GM18868 (cell line): Measurements from ENCODE around the gene DNAJC15.
"Not testable (repeated sequence)": the region's sequence is repeated elsewhere in the genome, so short reads cannot be mapped to it uniquely, and the experiment has no call there.

Experiments used
- ATAC-seq: cut with Tn5 transposase; IDR thresholded peaks from one replicate; pipeline ENCODE4 v1.9.1; 2021; ENCODE audit warnings: mild to moderate bottlenecking, moderate library complexity; ENCODE audit not compliant: unreplicated experiment

The DNAJC15 gene

DNA sequence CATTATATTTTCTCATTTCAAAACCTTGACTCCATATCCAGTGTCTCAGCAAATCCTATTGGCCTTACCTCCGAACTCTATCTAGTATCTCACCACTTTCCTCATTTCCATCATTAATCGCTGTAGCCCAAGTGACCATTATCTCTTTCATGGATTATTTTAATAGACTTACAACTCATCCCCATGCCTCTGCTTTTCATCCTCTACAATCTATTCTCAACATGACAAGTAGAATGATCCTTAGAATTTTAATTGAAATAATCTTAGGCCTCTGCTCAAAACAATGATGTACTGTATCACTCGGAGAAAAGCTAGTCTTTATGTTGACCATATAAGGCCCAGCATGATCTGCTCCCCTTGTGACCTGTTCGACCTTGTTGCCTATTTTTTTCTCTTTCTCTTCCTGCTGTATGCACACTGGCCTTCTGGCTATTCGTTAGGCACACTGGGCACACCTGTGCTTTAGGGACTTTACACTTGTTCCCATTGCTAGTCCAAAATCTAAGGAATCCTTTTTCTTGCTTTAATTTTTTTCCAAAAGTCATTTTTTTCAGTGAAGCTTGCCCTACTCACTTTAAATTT is 21.4 kb downstream of the DNAJC15 start:
- ATAC-seq, result no peak

DNA sequence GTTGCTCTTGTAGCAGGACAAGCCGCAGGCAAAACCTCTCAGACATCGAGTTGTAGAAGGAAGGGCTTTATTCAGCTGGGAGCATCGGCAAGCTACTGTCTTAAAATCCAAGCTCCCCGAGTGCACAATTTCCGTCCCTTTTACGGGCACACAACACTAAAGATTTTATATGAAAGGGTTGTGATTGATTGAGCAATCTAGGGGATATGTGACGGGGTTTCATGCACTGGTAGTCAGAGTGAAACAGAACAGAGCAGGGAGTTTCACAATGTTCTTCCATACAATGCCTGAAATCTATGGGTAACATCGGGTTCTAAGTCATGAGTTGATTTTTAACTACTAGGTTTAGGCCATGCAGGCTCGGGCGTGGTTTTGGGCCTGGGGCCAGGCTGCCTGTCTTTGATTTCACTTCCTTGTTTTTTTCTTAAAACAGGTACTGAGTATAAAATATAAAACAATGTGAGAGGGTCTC is 22.0 kb downstream of the DNAJC15 start:
- not testable (repeated sequence) for ATAC-seq

- no peak for ATAC-seq
These were observed 22.9 kb downstream of the DNAJC15 start for GRCh38 chr13:43046259-43046658.

DNA sequence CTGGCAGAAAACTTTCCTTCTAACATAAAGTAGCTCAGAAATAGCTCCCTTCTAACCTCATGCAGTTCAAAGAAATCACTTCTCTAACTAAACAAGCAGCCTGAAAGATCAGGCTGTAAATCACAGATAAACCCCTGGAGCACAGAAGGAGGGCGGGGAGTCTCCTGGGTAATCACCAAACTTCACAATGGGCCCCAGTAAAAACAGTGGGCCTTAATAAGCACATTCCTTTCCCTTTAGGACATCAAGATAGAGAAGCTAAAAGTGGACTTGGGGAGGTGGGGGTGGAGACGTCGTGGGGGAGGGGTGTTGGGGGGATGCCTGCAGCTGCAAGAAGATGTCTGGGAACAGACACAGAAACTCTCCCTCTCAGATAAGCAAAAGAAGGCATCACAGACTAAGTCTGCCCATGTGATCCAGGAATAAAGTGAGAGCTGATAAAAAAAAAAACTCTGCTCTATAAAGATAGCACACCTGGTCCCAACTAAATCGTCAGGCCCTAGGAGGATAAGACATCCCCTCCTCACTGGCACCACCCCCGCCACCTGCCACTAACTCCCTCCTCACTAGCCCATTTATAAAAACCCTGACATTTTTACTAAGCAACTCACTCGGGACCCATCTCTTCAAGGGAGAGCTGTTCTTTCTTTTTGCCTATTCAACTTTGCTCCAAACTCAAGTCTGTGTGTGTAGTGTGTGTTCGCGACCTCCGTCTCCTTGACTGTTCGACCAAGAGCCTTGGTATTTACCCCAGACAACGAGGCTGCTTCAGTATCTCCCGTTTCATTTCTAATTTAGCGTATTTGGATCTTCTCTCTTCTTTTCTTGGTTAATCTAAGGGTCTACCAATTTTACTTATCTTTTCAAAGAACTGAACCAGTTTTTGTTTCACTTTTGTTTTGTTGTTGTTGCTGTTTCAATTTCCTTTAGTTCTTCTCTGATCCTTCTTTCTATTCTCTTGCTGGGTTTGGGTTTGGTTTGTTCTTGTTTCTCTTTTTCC is 31.7 kb downstream of the DNAJC15 start:
- ATAC-seq, result peak; percentile 47

DNA sequence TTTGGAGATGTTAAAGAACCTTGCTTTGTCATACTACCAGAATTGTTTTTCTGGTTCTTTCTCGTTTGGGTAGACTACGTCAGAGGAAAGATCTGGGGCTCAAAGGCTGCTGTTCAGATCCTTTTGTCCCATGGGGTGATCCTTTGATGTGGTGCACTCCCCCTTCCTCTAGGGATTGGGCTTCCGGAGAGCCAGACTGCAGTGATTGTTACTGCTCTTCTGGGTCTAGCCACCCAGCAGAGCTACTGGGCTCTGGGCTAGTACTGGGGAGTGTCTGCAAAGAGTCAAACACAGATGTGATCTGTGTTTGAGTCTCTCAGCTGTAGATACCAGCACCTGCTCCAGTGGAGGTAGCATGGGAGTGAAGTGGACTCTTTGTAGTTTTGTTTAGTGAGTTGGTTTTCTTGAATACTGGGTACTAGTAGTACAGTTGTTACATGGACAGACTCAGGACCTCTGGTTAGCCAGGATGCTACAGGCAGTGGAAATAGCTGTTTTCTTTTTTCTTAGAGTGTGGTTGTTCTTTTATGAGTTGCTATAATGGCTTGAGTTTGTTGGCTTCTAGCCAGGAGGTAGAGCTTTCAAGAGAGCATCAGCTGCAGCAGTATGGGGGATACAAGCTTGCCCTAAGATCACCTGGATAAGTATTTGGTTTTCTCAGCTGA is 34.4 kb downstream of the DNAJC15 start:
- ATAC-seq, result no peak

DNA sequence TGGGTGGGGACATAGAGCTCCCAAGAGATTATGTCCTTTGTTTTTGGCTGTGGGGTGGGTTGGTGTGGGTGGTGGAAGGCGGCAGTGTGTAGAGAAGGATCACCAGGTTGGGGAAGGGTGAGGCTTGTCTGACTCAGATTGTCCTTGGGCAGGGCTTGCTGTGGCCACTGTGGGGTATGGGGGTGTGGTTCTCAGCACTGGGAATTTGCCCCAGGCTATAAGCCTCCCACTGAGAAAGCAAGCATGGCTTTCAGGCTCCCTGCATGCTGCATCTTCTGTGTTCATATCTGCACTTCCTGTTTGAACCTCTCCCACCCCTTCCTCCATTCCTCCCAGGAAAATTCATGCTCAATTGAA is 34.9 kb downstream of the DNAJC15 start:
- no peak for ATAC-seq

- ATAC-seq, result no peak
These were observed 35.4 kb downstream of the DNAJC15 start for GRCh38 chr13:43058831-43059230.

DNA sequence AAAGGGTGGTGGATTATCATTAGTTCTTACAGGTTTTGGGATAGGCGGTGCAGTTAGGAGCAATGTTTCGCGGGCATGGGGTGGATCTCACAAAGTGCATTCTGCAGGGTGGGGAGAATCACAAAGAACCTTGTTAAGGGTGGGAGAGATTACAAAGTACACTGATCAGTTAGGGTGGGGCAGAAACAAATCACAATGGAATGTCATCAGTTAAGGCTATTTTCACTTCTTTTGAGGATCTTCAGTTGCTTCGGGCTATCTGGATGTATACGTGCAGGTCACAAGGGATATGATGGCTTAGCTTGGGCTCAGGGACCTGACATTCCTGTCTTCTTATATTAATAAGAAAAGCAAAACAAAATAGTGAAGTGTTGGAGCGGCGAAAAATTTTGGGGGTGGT is 36.4 kb downstream of the DNAJC15 start:
- ATAC-seq, result not testable (repeated sequence)

- not testable (repeated sequence) for ATAC-seq
These were observed 37.4 kb downstream of the DNAJC15 start for GRCh38 chr13:43060806-43061205.

DNA sequence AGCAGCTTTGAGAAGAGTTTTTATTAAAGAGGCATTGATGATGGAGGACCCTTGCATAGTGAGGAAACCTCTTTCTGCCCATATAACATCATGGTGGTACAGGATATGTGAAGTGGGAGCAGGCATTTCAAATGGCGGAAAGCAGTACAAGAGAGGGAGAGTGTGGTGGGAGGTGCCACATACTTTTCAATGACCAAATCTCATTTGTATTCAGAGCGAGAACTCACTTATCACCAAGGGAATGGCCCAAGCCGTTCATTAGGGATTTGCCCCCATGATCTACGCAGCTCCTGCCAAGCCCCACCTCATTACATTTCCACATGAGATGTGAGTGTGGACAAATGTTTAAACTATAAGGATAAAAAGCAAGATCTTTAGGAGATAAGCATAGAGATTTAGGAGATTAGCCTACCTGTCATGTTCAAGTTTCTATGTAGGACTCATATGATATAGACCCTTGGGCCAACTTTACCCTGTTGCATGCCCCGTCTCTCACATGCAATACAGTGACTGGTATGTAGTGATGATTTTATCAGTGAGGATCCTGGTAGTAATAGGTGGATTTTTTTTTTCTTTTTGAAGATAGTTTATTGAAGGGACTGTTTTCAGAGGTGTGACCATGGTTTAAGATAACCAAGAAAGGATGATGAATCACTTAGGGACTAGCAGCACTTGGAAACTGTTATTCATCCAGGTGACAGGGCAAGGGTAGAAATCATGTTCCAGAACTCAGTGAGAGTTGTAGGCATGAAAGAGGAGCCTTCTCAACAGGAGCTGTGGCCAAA is 38.3 kb downstream of the DNAJC15 start:
- no peak for ATAC-seq

GRCh38 chr13:43071824-43072223 is 48.4 kb downstream of the DNAJC15 start:
- no peak for ATAC-seq

GRCh38 chr13:43072394-43072793 is 49.0 kb downstream of the DNAJC15 start:
- no peak for ATAC-seq

DNA sequence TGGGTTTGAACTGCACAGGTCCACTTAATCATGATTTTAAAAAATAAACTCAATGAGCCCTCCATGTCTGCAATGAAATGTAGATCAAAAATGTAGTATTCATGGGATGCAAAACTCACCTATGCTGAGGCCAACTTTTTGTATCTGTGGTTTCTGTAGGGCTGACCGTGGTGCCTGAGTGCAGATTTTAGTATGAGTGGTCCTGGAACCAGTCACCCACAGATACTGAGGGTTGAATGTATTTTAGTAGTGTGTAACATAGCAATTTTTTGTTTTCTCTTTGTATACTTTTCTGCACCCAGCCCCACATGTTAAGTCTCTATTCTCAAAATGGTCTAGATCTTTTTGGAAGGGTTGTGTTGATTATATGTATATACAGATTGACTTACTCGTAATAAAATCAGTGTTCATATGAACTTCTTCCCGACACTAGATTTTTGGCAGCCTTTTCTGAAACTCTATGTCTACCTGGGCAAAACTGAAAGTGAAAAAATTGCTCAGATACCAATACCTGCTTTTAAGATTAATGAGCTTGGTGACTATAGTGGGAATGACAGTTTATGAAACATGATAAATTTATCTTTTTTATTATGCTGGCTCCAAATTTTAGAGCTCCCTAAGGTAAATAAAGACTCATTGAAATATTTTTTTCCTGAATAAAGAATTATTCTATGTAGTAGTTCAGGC is 51.6 kb downstream of the DNAJC15 start:
- ATAC-seq, result peak; percentile 83

GRCh38 chr13:43075511-43075902 is 52.1 kb downstream of the DNAJC15 start:
- not testable (repeated sequence) for ATAC-seq

DNA sequence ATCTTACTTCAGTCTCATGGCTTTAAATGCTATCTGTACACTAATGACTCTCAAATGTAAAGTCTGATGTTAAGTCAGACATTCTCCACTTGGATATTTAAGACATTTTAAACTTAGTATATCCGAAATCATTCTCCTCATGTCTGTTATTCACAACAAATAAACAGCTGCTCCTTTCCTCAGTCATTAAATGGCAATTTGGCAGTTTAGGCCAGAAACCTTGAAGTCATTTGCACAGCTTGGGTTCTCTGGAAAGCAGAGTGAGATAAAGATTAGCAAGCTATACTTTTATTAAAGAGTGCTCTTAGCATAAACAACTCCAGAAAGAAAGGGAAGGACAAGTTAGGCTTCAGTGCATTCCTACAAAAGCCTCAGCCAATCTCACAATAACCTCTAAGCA is 53.7 kb downstream of the DNAJC15 start:
- no peak for ATAC-seq

DNA sequence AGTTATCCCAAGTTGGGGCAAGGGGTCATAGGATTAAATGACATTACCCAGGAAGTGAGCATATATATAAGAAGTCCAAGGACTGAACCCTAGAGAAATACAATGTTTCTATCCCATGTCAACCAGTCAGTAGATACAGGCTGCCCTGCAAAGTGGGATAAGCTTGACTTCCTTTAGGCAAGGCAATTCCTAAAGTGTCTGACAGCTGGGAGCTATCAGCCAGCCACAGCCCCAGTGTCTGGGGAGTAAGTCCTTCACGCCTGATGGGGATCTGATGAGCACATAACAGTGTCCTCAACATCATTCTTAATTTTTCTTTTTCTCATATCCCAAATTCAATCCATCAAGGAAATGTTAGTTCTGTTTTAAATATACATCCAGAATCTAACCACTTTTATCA is 54.1 kb downstream of the DNAJC15 start:
- ATAC-seq, result no peak

GRCh38 chr13:43077906-43078305 is 54.5 kb downstream of the DNAJC15 start:
- no peak for ATAC-seq

- no peak for ATAC-seq
These were observed 55.0 kb downstream of the DNAJC15 start for GRCh38 chr13:43078399-43078798.

DNA sequence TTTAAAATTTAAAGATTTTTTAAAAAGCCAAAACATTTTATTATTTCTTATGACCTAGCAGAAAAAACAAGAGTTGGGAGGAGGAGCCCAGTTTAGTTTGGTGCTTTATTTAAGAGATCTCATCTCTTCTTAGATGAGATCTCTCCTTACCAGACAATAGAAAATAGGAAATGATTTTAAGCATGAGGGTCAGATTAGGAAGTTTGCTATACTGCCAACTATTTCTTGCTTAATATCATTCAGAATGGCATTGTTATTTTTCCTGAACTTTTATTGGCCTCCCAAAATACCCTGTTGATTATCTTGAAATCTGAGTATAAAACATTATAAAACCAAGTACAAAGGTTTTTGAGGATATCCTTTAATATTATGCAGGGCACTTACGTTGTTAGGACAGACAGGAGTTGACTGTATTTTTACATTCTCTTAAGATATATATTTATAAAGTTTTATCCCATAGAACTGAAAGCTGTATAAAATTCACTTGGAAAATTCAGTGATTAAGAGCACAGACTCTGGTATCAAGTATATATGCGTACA is 56.1 kb downstream of the DNAJC15 start:
- ATAC-seq, result no peak

GRCh38 chr13:43080199-43080598 is 56.8 kb downstream of the DNAJC15 start:
- no peak for ATAC-seq
